SHP77 (cell line): ENCODE data around the gene POTEI.
"Not testable (repeated sequence)": the region's sequence is repeated elsewhere in the genome, so short reads cannot be mapped to it uniquely, and the experiment has no call there.

Experiments used
- DNase-seq, 2 experiments: peaks; one replicate each; lab custom pipeline; 2025; lab: John Stamatoyannopoulos, UW

The POTEI gene

GRCh38 chr2:130509228-130509627, at the start of gene POTEI:
TSS of gene POTEI (minus strand) at chr2:130509328. CDS start at chr2:130509235, 93 bp downstream.
- DNase-seq = not testable (repeated sequence)

GRCh38 chr2:130556441-130556840, 47.3 kb upstream of the POTEI start:
- DNase-seq = not testable (repeated sequence)

GRCh38 chr2:130554178-130554577, 45.0 kb upstream of the POTEI start:
- DNase-seq = not testable (repeated sequence)

- DNase-seq = not testable (repeated sequence)
Measured at GRCh38 chr2:130549475-130549874, 40.3 kb upstream of the POTEI start.

GRCh38 chr2:130548418-130548817, 39.3 kb upstream of the POTEI start:
- not testable (repeated sequence) for DNase-seq

GRCh38 chr2:130544978-130545377, 35.9 kb upstream of the POTEI start:
- DNase-seq = not testable (repeated sequence)

GRCh38 chr2:130543785-130544528, 34.8 kb upstream of the POTEI start:
- not testable (repeated sequence) for DNase-seq

GRCh38 chr2:130542789-130543188, 33.7 kb upstream of the POTEI start:
- not testable (repeated sequence) for DNase-seq

- not testable (repeated sequence) for DNase-seq
Measured at GRCh38 chr2:130538271-130538670, 29.1 kb upstream of the POTEI start.

- DNase-seq = not testable (repeated sequence)
Measured at GRCh38 chr2:130536654-130537053, 27.5 kb upstream of the POTEI start.

GRCh38 chr2:130531672-130532071, 22.5 kb upstream of the POTEI start:
- not testable (repeated sequence) for DNase-seq

- DNase-seq = not testable (repeated sequence)
Measured at GRCh38 chr2:130531225-130531624, 22.1 kb upstream of the POTEI start.

- DNase-seq = not testable (repeated sequence)
Measured at GRCh38 chr2:130530212-130530611, 21.1 kb upstream of the POTEI start.

GRCh38 chr2:130529545-130529944, 20.4 kb upstream of the POTEI start:
- not testable (repeated sequence) for DNase-seq

GRCh38 chr2:130527365-130527967, 18.3 kb upstream of the POTEI start:
- DNase-seq = not testable (repeated sequence)

- DNase-seq = not testable (repeated sequence)
Measured at GRCh38 chr2:130522390-130522789, 13.3 kb upstream of the POTEI start.

- DNase-seq = not testable (repeated sequence)
Measured at GRCh38 chr2:130520992-130521391, 11.9 kb upstream of the POTEI start, which contains the start of gene CFC1B. TSS of gene CFC1B (plus strand) at chr2:130521222. CDS start at chr2:130521485, 263 bp downstream.

GRCh38 chr2:130518516-130519106, 9.5 kb upstream of the POTEI start:
- DNase-seq = not testable (repeated sequence)

GRCh38 chr2:130511747-130512451, 2.8 kb upstream of the POTEI start:
- not testable (repeated sequence) for DNase-seq

- DNase-seq = not testable (repeated sequence)
Measured at GRCh38 chr2:130510807-130511746, 1.9 kb upstream of the POTEI start.

- not testable (repeated sequence) for DNase-seq
Measured at GRCh38 chr2:130491073-130491472, 18.1 kb downstream of the POTEI start.
